Mesothelial cell of epicardium (in vitro differentiated cells): ENCODE results near the gene FAM53B. TPM values are rescaled to one million over a fixed set of nuclear protein-coding genes. Genes with fewer than 3 reads are reported as not detected.

Experiments
- DNase-seq, 2 experiments: peaks; one replicate each; pipeline ENCODE4 v3.0.0; 2021; ENCODE audit warnings: low spot score in 2 of 2; ENCODE audit not compliant: unreplicated experiment in 2 of 2
- H3K27ac Mint-ChIP-seq: 2 replicates; pipeline ENCODE4 v1.8.0; 2021; ENCODE audit warnings: mixed read lengths
- H3K27me3 Mint-ChIP-seq: 2 replicates; pipeline ENCODE4 v1.8.0; 2021; ENCODE audit warnings: low read depth, mixed read lengths
- H3K36me3 Mint-ChIP-seq: 2 replicates; pipeline ENCODE4 v1.8.0; 2021; ENCODE audit warnings: mixed read lengths
- H3K4me1 Mint-ChIP-seq: 2 replicates; pipeline ENCODE4 v1.8.0; 2021; ENCODE audit warnings: mixed read lengths
- H3K4me3 Mint-ChIP-seq: 2 replicates; pipeline ENCODE4 v1.8.0; 2021; ENCODE audit warnings: mild to moderate bottlenecking, moderate library complexity, mixed read lengths
- H3K9me3 Mint-ChIP-seq: 2 replicates; pipeline ENCODE4 v1.8.0; 2021; ENCODE audit warnings: mixed read lengths
- total RNA-seq: library from RNA; stranded (reverse); gene quantifications from 3 replicates; pipeline ENCODE4 v1.2.1, GENCODE V29; 2021
- TF ChIP-seq, protein P1 (sequence below): fragments of 200-600 bp; sonication (generic); IDR thresholded peaks from one replicate; pipeline ENCODE4 v1.5.0; 2021; ENCODE audit warnings: antibody characterized with exemption; ENCODE audit not compliant: unreplicated experiment

Gene FAM53B
- total RNA-seq, 1 donor from 2014 or later = 42.0 TPM

DNA sequence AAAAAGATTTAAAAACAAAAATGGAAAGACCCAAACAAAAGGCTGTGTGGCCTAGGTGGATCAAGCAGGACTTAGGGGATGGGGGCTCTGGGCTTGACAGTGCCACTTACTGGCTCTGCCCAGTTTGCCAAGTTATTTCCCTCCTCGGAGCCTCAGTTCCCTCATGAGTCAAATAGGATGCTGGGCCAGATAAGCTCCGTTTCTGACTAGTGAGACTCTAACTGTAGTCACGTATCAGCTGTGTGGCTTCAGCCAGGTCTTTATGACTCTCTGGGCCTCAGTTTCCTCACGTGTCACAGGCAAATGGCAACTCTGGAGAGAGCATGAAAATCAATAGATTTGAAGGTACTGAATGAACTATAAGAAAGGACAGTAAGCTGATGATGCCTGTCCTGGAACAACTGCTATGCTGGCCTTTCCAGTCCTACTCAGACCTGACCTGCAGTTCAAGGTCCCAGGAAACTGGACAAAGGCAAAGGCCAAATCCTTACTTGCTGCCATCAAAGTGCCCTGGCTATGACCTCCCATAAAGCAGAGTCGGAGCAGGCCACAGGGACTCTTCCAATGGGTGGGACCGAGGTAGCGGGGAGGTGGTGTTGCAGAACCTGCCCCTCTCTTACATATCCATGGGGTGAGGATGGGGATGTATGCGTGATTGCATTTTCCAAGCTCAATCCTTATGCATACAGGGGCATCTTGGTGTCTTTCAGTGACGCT lies 27.0 kb downstream of the FAM53B start:
- Mint-ChIP-seq H3K27ac (peak overlapping the region; percentile 76), H3K27me3 (no peaks in the 10 kb centered on the region), H3K9me3 (no peaks in the 10 kb centered on the region), H3K4me1 (peaks cover 63% of the 10 kb centered on the region), H3K36me3 (peaks cover 2% of the 10 kb centered on the region), H3K4me3 (no peak overlapping the region)
- no peak for DNase-seq
- TF ChIP-seq, protein P1, sequence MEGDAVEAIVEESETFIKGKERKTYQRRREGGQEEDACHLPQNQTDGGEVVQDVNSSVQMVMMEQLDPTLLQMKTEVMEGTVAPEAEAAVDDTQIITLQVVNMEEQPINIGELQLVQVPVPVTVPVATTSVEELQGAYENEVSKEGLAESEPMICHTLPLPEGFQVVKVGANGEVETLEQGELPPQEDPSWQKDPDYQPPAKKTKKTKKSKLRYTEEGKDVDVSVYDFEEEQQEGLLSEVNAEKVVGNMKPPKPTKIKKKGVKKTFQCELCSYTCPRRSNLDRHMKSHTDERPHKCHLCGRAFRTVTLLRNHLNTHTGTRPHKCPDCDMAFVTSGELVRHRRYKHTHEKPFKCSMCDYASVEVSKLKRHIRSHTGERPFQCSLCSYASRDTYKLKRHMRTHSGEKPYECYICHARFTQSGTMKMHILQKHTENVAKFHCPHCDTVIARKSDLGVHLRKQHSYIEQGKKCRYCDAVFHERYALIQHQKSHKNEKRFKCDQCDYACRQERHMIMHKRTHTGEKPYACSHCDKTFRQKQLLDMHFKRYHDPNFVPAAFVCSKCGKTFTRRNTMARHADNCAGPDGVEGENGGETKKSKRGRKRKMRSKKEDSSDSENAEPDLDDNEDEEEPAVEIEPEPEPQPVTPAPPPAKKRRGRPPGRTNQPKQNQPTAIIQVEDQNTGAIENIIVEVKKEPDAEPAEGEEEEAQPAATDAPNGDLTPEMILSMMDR = no peak

DNA sequence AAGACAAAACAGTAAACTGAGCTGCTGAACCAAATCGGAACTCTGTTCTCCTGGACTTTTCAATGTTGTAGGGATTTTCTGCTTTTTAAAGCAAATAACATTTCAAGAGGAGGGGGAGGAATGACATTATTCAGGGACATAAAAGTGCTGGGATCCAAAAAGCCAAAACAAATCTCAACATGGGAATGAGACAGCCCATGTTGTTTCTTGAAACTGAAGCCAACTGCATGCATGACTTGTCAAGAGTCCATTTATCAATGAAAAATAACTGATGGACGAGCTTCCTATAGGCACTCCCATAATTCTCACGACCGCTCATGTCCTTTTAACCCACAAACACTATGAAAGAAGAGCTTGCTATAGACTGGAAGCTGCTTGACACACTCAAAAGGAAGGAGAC lies 27.8 kb downstream of the FAM53B start:
- H3K4me1 Mint-ChIP-seq = peaks cover 57% of the 10 kb centered on the region
- H3K9me3 Mint-ChIP-seq = no peaks in the 10 kb centered on the region
- DNase-seq = no peak
- peak overlapping the region; percentile 76 for H3K27ac Mint-ChIP-seq
- H3K27me3 Mint-ChIP-seq = no peaks in the 10 kb centered on the region
- peaks cover 2% of the 10 kb centered on the region for H3K36me3 Mint-ChIP-seq
- no peak overlapping the region for H3K4me3 Mint-ChIP-seq
- TF ChIP-seq, protein P1 = no peak

DNA sequence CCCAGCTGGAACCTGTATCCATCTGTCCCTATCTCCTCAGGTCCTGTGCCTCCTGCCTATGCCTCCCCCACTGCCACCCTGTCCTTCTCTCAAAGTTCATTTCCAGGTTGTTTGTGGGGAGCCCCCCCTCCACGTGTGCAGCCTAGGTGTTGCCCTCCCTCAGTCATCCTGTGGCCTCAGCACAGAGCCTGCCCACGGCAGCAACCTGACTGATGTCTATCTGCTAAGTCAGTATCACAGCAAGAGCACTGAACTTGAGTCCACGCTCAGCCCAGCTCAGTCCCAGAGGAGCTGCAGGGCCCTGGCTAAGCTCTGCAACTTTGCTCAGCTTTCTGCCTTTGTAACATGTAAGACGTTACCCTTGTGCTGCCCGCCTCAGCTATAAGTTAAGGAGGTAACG lies 28.7 kb downstream of the FAM53B start:
- H3K27me3 Mint-ChIP-seq = no peaks in the 10 kb centered on the region
- H3K9me3 Mint-ChIP-seq = no peaks in the 10 kb centered on the region
- TF ChIP-seq, protein P1 = no peak
- H3K27ac Mint-ChIP-seq = no peak overlapping the region
- DNase-seq = no peak
- H3K4me1 Mint-ChIP-seq = peaks cover 64% of the 10 kb centered on the region
- peaks cover under 1% of the 10 kb centered on the region for H3K36me3 Mint-ChIP-seq
- no peak overlapping the region for H3K4me3 Mint-ChIP-seq

DNA sequence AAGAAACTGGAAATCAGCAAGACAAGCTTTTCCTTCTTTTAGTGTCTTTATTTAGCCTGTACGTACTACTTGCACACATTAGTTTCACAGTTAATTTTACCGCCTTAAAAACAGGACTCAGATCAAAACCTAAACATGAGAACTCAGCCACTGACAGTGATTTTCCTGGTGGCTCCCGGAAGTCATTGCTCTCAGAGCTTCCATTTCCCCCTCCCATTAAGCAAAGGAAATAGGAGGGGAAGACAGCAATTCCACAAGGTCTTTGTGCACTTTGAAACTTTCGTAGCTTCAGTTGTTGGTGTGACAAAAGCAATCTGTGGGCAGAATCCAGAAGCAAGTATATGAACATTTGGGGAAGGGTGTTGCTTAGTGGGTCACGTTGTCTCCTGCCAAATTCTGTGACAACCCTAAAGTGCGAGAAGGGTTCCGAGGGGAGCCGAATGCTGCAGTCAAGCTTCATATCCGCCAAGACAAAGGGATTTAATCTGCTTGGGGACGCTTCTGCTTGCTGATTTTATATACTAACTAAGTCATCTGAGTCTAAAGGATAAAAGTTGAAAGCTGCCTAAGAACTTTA lies 30.4 kb downstream of the FAM53B start:
- Mint-ChIP-seq H3K4me1 (peaks cover 71% of the 10 kb centered on the region), H3K4me3 (no peak overlapping the region), H3K36me3 (no peaks in the 10 kb centered on the region)

DNA sequence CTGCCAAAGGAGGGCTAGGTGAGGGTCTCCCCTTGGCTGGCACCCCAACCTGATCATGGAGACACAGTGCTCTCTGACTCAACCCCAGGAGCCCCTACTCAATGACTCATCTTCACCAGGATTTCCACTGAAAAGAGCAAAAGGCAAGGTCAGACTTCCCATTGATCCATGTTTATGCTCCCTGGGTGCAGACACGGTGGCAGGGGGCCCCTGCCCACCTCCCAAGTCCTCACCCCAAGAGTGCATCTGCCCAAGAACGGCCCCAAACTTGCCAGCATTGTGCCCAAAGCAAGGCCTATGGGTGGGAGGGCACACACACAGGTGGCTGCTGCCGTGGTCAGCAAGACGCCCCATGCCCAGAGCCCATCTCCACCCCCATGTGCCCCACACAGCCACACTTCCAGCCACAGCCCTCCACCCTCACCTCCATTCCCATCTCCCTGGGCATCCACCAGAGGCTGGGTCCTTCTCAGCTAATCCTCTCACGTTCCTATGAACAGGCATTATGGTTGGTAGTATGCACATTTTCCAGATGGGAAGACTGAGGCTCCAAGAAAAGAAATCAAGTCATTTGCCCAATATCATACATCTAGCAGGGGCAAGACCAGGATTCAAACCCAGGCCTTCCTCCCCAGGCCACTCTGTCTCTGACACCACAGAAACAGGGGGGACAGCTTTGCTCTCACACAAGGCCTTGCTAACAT lies 31.3 kb downstream of the FAM53B start:
- Mint-ChIP-seq H3K4me1 (peaks cover 71% of the 10 kb centered on the region), H3K27ac (peak overlapping the region; percentile 58)
- no peak for DNase-seq

More for the DNA sequence above, 30.4 kb downstream of the FAM53B start:
- Mint-ChIP-seq H3K9me3 (no peaks in the 10 kb centered on the region), H3K27me3 (no peaks in the 10 kb centered on the region), H3K27ac (peak overlapping the region; percentile 58)
- TF ChIP-seq, protein P1 = no peak
- no peak for DNase-seq

More for the DNA sequence above, 31.3 kb downstream of the FAM53B start:
- Mint-ChIP-seq H3K4me3 (no peak overlapping the region), H3K36me3 (no peaks in the 10 kb centered on the region), H3K9me3 (no peaks in the 10 kb centered on the region), H3K27me3 (no peaks in the 10 kb centered on the region)
- TF ChIP-seq, protein P1 = no peak
